Skeletal muscle tissue (tissue), 5 donors: ENCODE data around the gene ADAM21. TPM values are rescaled to one million over a fixed set of nuclear protein-coding genes. Genes with fewer than 3 reads are reported as not detected.
"Not testable (repeated sequence)": the region's sequence is repeated elsewhere in the genome, so short reads cannot be mapped to it uniquely, and the experiment has no call there.

ENCODE experiments used
- H3K27ac ChIP-seq: one replicate; pipeline ENCODE4 v1.7.0; 2013; ENCODE audit warnings: mild to moderate bottlenecking, low read depth, low read length, inconsistent platforms
- H3K27me3 ChIP-seq, 3 donors: one replicate each; pipeline ENCODE4 v1.7.0; 2013; ENCODE audit warnings: low read length in 3 of 3; ENCODE audit not compliant: control insufficient read depth in 3 of 3, insufficient read depth in 3 of 3
- H3K36me3 ChIP-seq, 3 donors: one replicate each; pipeline ENCODE4 v1.7.0; 2013; ENCODE audit warnings: low read length in 3 of 3; ENCODE audit not compliant: control insufficient read depth in 3 of 3, insufficient read depth in 3 of 3
- H3K4me1 ChIP-seq, 3 donors: one replicate each; pipeline ENCODE4 v1.7.0; 2013; ENCODE audit warnings: low read length in 3 of 3, mild to moderate bottlenecking in 3 of 3; ENCODE audit not compliant: control insufficient read depth in 3 of 3, insufficient read depth in 3 of 3
- H3K4me3 ChIP-seq, 3 donors: one replicate each; pipeline ENCODE4 v1.7.0; 2013; ENCODE audit warnings: low read length in 3 of 3
- H3K9ac ChIP-seq, 3 donors: one replicate each; pipeline ENCODE4 v1.7.0; 2013; ENCODE audit warnings: low read length in 3 of 3, mild to moderate bottlenecking in 3 of 3, moderate library complexity in 2 of 3, low read depth in 1 of 3
- H3K9me3 ChIP-seq, 3 donors: one replicate each; pipeline ENCODE4 v1.7.0; 2013; ENCODE audit warnings: low read length in 3 of 3; ENCODE audit not compliant: control insufficient read depth in 3 of 3
- small RNA-seq: library from RNA; depleted of rRNA; stranded (forward); fragments of <200 nt; gene quantifications from one replicate; pipeline ENCODE3, GENCODE V24; 2014
- total RNA-seq: library from RNA; depleted of rRNA; stranded (reverse); fragments of >200 nt; gene quantifications from one replicate; pipeline ENCODE4 v1.2.3, GENCODE V29; 2014
- donor health status: Osteomylitis.

ADAM21 gene
- total RNA-seq, 1 donor from 2014 or later, result not detected

DNA sequence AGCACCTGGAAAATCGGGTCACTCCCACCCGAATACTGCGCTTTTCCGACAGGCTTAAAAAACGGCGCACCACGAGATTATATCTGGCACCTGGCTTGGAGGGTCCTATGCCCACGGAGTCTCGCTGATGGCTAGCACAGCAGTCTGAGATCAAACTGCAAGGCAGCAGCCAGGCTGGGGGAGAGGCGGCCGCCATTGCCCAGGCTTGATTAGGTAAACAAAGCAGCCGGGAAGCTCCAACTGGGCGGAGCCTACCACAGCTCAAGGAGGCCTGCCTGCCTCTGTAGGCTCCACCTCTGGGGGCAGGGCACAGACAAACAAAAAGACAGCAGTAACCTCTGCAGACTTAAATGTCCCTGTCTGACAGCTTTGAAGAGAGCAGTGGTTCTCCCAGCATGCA, 23.5 kb downstream of the ADAM21 start:
- H3K4me3 ChIP-seq, H3K4me1 ChIP-seq, H3K9ac ChIP-seq, H3K36me3 ChIP-seq, H3K27me3 ChIP-seq, H3K27ac ChIP-seq, H3K9me3 ChIP-seq: not testable (repeated sequence)

DNA sequence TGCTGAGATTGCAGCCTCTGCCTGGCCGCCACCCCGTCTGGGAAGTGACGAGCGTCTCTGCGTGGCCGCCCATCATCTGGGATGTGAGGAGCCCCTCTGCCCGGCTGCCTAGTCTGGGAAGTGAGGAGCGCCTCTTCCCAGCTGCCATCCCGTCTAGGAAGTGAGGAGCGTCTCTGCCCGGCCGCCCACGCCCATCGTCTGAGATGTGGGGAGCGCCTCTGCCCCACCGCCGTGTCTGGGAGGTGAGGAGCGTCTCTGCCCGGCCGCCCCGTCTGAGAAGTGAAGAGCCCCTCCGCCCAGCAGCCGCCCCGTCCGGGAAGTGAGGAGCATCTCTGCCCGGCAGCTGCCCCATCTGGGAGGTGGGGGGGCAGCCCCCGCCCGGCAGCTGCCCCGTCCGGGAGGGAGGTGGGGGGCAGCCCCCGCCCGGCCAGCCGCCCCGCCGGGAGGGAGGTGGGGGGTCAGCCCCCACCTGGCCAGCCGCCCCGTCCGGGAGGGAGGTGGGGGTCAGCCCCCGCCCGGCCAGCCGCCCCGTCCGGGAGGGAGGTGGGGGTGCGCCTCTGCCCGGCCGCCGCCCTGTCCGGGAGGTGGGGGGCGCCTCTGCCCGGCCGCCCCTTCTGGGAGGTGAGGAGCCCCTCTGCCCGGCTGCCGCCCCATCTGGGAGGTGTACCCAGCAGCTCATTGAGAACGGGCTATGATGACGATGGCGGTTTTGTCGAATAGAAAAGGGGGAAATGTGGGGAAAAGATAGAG, 25.6 kb downstream of the ADAM21 start:
- not testable (repeated sequence) for H3K27me3 ChIP-seq, H3K4me3 ChIP-seq, H3K27ac ChIP-seq, H3K9ac ChIP-seq, H3K36me3 ChIP-seq, H3K9me3 ChIP-seq, H3K4me1 ChIP-seq

DNA sequence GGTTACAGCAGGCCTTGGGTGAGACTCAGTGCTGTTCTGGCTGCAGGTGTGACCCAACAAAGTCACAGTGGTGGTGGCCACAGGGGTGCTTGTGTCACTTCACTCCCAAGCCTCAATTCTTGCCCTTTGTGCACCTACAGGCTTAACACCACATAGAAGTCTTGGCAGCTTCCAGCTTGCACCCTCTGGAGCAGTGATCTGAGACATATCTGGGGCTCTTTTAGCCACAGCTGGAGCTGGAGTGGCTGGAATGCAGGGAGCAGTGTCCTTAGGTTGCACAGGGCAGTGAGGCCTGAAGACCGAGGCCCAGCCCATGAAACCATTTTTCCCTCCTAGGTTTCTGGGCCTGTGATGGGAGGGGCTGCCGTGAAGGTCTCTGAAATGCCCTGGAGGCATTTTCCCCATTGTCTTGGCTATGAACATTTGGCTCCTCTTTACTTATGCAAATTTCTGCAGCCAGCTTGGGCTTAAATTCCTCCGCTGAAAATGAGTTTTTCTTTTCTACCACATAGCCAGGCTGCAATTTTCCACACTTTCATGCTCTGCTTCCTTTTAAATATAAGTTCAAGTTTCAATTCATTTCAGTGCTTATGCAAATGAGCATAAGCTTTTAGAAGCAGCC, 37.7 kb downstream of the ADAM21 start:
- peaks cover 4 to 8% (median 6%) of the 10 kb centered on the region in 3 donors for H3K9me3 ChIP-seq
- peaks cover 7 to 9% (median 9%) of the 10 kb centered on the region in 3 donors for H3K36me3 ChIP-seq
- H3K27me3 ChIP-seq, result no peaks in the 10 kb centered on the region
- H3K4me3 ChIP-seq, result no peak overlapping the region
- H3K9ac ChIP-seq, result no peak overlapping the region
- H3K4me1 ChIP-seq, result no peaks in the 10 kb centered on the region
- H3K27ac ChIP-seq, result no peak overlapping the region

DNA sequence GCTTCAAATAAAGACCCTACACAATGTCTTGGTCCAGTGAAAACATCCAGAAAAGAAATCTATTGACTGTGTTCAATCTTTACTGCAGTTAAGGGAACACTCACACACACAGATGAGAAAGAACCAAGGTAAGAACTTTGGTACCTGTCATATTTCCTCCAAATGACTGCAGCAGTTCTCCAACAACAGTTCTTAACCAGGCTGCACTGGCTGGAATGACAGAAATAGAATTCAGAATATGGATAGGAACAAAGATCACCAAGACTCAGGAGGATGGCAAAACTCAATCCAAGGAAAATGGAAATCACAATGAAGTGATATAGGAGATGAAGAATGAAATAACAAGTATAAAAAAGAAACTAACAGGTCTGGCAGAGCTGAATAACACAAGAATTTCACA, 46.2 kb downstream of the ADAM21 start:
- Histone ChIP-seq H3K9ac (no peak overlapping the region), H3K4me1 (no peaks in the 10 kb centered on the region), H3K36me3 (peaks cover 4 to 6% (median 5%) of the 10 kb centered on the region in 3 donors), H3K27me3 (no peaks in the 10 kb centered on the region), H3K27ac (no peak overlapping the region), H3K4me3 (no peak overlapping the region), H3K9me3 (no peaks in the 10 kb centered on the region)

Small RNA genes lying within 50 kb of the gene (small RNA-seq; reads per million reads assigned to genes)
- gene RNU6-659P, result not detected

Other genes starting within 250 kb of the ADAM21 start
- 36.0 TPM for gene COX16, start 92.5 kb upstream of the ADAM21 start, total RNA-seq
- 16.7 TPM for gene SYNJ2BP, start 35.1 kb upstream of the ADAM21 start, total RNA-seq
- gene ADAM20, start 82.8 kb downstream of the ADAM21 start, total RNA-seq, result 2.1 TPM
- gene MED6, start 148.5 kb downstream of the ADAM21 start, total RNA-seq, result 45.4 TPM
- 1.0 TPM for gene TTC9, start 189.7 kb downstream of the ADAM21 start, total RNA-seq